Esophagus muscularis mucosa (tissue), 3 donors: ENCODE measurements around the gene XAF1.

Experiments used
- POLR2A ChIP-seq: fragments of 450-650 bp; IDR thresholded peaks from one replicate; pipeline ENCODE4 v1.6.1; 2017; ENCODE audit warnings: antibody characterized with exemption, moderate library complexity, mild to moderate bottlenecking, low read depth
- POLR2AphosphoS5 ChIP-seq, 2 donors: sonication (generic); formaldehyde crosslinking; IDR thresholded peaks; one replicate each; pipeline ENCODE4 v1.6.1; 2017; ENCODE audit warnings: antibody characterized with exemption in 2 of 2
- TF ChIP-seq, protein P1 (sequence below), 3 experiments: fragments of 200-600 bp in 2 of 3; fragments of 450-650 bp in 1 of 3; sonication (generic) in 2 of 3; IDR thresholded peaks; one replicate each; pipeline ENCODE4 v1.5.1; 2017 to 2019; ENCODE audit warnings: antibody characterized with exemption in 3 of 3, mild to moderate bottlenecking in 2 of 3, moderate library complexity in 1 of 3

DNA sequence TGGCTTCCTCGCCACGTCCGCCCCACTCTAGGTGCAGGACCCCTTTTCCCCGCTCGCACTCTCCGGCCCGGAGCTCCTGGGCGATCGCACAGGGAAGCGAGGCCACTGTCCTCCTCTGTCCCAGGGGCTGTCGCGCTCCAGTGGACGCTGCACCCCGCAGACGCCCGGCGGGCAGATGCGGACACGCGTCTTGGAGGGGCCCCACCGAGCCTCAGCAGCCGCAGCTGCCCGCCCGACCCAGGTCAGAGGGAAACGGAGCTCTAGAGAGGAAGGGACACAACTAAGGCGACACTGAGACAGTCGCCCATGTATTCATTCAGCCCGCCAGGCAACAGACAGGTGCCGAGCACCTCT lies 42.0 kb upstream of the XAF1 start:
- TF ChIP-seq, protein P1, sequence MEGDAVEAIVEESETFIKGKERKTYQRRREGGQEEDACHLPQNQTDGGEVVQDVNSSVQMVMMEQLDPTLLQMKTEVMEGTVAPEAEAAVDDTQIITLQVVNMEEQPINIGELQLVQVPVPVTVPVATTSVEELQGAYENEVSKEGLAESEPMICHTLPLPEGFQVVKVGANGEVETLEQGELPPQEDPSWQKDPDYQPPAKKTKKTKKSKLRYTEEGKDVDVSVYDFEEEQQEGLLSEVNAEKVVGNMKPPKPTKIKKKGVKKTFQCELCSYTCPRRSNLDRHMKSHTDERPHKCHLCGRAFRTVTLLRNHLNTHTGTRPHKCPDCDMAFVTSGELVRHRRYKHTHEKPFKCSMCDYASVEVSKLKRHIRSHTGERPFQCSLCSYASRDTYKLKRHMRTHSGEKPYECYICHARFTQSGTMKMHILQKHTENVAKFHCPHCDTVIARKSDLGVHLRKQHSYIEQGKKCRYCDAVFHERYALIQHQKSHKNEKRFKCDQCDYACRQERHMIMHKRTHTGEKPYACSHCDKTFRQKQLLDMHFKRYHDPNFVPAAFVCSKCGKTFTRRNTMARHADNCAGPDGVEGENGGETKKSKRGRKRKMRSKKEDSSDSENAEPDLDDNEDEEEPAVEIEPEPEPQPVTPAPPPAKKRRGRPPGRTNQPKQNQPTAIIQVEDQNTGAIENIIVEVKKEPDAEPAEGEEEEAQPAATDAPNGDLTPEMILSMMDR (IDR thresholded peaks at IDR 0.05), result no peak
- no peak for TF ChIP-seq POLR2A
- TF ChIP-seq POLR2AphosphoS5 (IDR thresholded peaks at IDR 0.05), result no peak
